K562 (cell line): ENCODE measurements around the gene HNMT. TPM values are rescaled to one million over a fixed set of nuclear protein-coding genes. Genes with fewer than 3 reads are reported as not detected.

Experiments
- ARID1B ChIP-seq: fragments of 450-650 bp; IDR thresholded peaks from 2 replicates; pipeline ENCODE4 v1.6.1; 2016; ENCODE audit warnings: antibody characterized with exemption, mild to moderate bottlenecking, inconsistent platforms
- ARID2 ChIP-seq: fragments of 450-650 bp; IDR thresholded peaks from 2 replicates; pipeline ENCODE4 v1.6.1; 2017; ENCODE audit warnings: antibody characterized with exemption, mild to moderate bottlenecking
- ARNT ChIP-seq, 2 experiments: fragments of 450-650 bp; IDR thresholded peaks; 2 replicates each; pipeline ENCODE4 v1.6.1; 2016; ENCODE audit warnings: mild to moderate bottlenecking in 1 of 2
- CBFA2T3 ChIP-seq: fragments of 450-650 bp; IDR thresholded peaks from 2 replicates; pipeline ENCODE4 v1.6.1; 2017
- ELF1 ChIP-seq: fragments of 200-800 bp; sonication (Bioruptor generic); IDR thresholded peaks from 2 replicates; pipeline ENCODE4 v1.6.1; 2016; ENCODE audit warnings: missing genetic modification characterization, missing compliant biosample characterization
- ID3 ChIP-seq, 2 experiments: fragments of 250-450 bp in 1 of 2; fragments of 450-650 bp in 1 of 2; sonication (Bioruptor Pico) in 1 of 2; IDR thresholded peaks; 2 replicates each; pipeline versions ENCODE4 v1.6.1 to v1.8.0; 2016 to 2021; ENCODE audit warnings: mild to moderate bottlenecking in 2 of 2, moderate library complexity in 2 of 2, missing compliant biosample characterization in 1 of 2, missing genetic modification characterization in 1 of 2
- JUN ChIP-seq, 2 experiments: sonication (generic) in 1 of 2; formaldehyde crosslinking in 1 of 2; IDR thresholded peaks; 2 replicates each; pipeline versions ENCODE4 v1.6.1 to v1.8.0; 2012 to 2022; ENCODE audit warnings: borderline replicate concordance in 2 of 2, mild to moderate bottlenecking in 2 of 2, improper control_type of control experiment in 1 of 2, low read depth in 1 of 2, low read length in 1 of 2, missing genetic modification reagents in 1 of 2
- KLF13 ChIP-seq: fragments of 450-650 bp; IDR thresholded peaks from 2 replicates; pipeline ENCODE4 v1.6.1; 2016; ENCODE audit warnings: missing genetic modification characterization, low read depth, mild to moderate bottlenecking, missing compliant biosample characterization, moderate library complexity, borderline replicate concordance
- MAZ ChIP-seq, 2 experiments: fragments of 450-650 bp in 1 of 2; sonication (generic) in 1 of 2; formaldehyde crosslinking; IDR thresholded peaks in 1 of 2; conservative IDR thresholded peaks in 1 of 2; 2 replicates each; pipeline versions ENCODE4 v1.4.0 to v1.5.0; 2020; ENCODE audit warnings: mild to moderate bottlenecking in 1 of 2, missing genetic modification reagents in 1 of 2
- MEF2D ChIP-seq: conservative IDR thresholded peaks from 2 replicates; pipeline ENCODE4 v1.6.1; 2016; ENCODE audit warnings: low read depth, missing genetic modification characterization, missing compliant biosample characterization
- POLR2AphosphoS5 ChIP-seq: IDR thresholded peaks from 2 replicates; pipeline ENCODE4 v1.6.1; 2011; ENCODE audit warnings: mild to moderate bottlenecking, low read depth, low read length, moderate library complexity; ENCODE audit not compliant: control insufficient read depth, insufficient read depth
- SMAD1 ChIP-seq: fragments of 150-350 bp; IDR thresholded peaks from 2 replicates; pipeline ENCODE4 v1.6.1; 2014; ENCODE audit warnings: low read length, low read depth; ENCODE audit not compliant: partially characterized antibody
- SMAD2 ChIP-seq: fragments of 150-350 bp; IDR thresholded peaks from 2 replicates; pipeline ENCODE4 v1.6.1; 2014; ENCODE audit warnings: low read depth, mild to moderate bottlenecking, low read length
- TAF1 ChIP-seq: IDR thresholded peaks from 2 replicates; pipeline ENCODE4 v1.6.1; 2011; ENCODE audit warnings: mild to moderate bottlenecking, low read length, moderate library complexity; ENCODE audit not compliant: insufficient read depth, control insufficient read depth, severe bottlenecking; ENCODE audit errors: extremely low read depth
- TCF15 ChIP-seq: fragments of 250-450 bp; sonication (Bioruptor Pico); IDR thresholded peaks from 2 replicates; pipeline ENCODE4 v1.8.0; 2022; ENCODE audit warnings: moderate library complexity, mild to moderate bottlenecking, inconsistent platforms
- ZNF282 ChIP-seq: sonication (generic); formaldehyde crosslinking; IDR thresholded peaks from 2 replicates; pipeline ENCODE4 v1.8.1; 2023; ENCODE audit warnings: missing genetic modification reagents
- ZNF407 ChIP-seq: fragments of 450-650 bp; IDR thresholded peaks from 2 replicates; pipeline ENCODE4 v1.6.1; 2016; ENCODE audit warnings: low read depth
- ZNF668 ChIP-seq: fragments of 250-450 bp; sonication (Bioruptor Pico); IDR thresholded peaks from 2 replicates; pipeline ENCODE4 v1.8.0; 2022; ENCODE audit warnings: mild to moderate bottlenecking, inconsistent platforms
- polyA plus RNA-seq, 8 experiments: library from polyadenylated mRNA; depleted of rRNA in 4 of 8; stranded (reverse) in 5 of 8; unstranded in 3 of 8; fragments of >200 nt; fragmentation: Nextera tagmentation in 2 of 8; fragmentation: Illumina TruSeq in 1 of 8; extraction: Ambion mirVana in 2 of 8; extraction: Trizol in 1 of 8; gene quantifications; 2 replicates each; pipeline versions ENCODE4 v1.2.1 to v1.2.3, GENCODE V29; 2011 to 2014; ENCODE audit warnings: inconsistent platforms in 1 of 8, missing spikeins in 1 of 8
- total RNA-seq, 7 experiments: library from RNA; depleted of rRNA in 6 of 7; stranded (reverse); fragments of >200 nt in 6 of 7; fragmentation: Illumina TruSeq in 2 of 7; extraction: Trizol in 2 of 7; gene quantifications; 2 replicates each; pipeline versions ENCODE4 v1.2.1 to v1.2.3, GENCODE V29; 2011 to 2021; ENCODE audit warnings: low replicate concordance in 1 of 7

The HNMT gene
- total and polyA plus RNA-seq, 9 of the 15 experiments (the other 6 are each of a cell fraction or from before 2014, with no cell fraction given), result 3.1 to 10.9 (median 5.3) TPM

GRCh38 chr2:138018866-138019688 is 54.8 kb downstream of the HNMT start (continued):
- TF ChIP-seq SMAD1 (no peak), SMAD2 (no peak), TCF15 (CRISPR knock-in tag) (no peak), ARNT (IDR thresholded peaks at IDR 0.05) (no peak), MEF2D (tag) (no peak), ID3 (CRISPR knock-in tag; IDR thresholded peaks at IDR 0.05) (no peak), ID3 (tag; IDR thresholded peaks at IDR 0.05) (no peak), POLR2AphosphoS5 (peak; percentile 78), ELF1 (tag) (no peak), KLF13 (no peak), ZNF282 (no peak), CBFA2T3 (peak; percentile 92), ZNF407 (no peak), ARID1B (peak; percentile 95), ZNF668 (CRISPR knock-in tag) (no peak), TAF1 (no peak), MAZ (CRISPR knock-in tag; conservative IDR thresholded peaks at IDR 0.05 in 1 of 2, IDR thresholded peaks at IDR 0.05 in 1 of 2) (no peak; a peak in 1 of 4 replicates), ARID2 (no peak), JUN (IDR thresholded peaks at IDR 0.05; ENCODE audit: borderline replicate concordance, low read depth, low read length) (no peak), JUN (CRISPR knock-in tag; IDR thresholded peaks at IDR 0.05; ENCODE audit: borderline replicate concordance) (no peak)
